GM21737 (cell line): ENCODE results near the gene PRIM2.
"Not testable (repeated sequence)": the region's sequence is repeated elsewhere in the genome, so short reads cannot be mapped to it uniquely, and the experiment has no call there.

Experiments
- ATAC-seq: cut with Tn5 transposase; IDR thresholded peaks from one replicate; pipeline ENCODE4 v1.9.1; 2021; ENCODE audit warnings: mild to moderate bottlenecking, moderate library complexity; ENCODE audit not compliant: unreplicated experiment

The PRIM2 gene

GRCh38 chr6:57496251-57496650, 178.8 kb downstream of the PRIM2 start:
- ATAC-seq: not testable (repeated sequence)

GRCh38 chr6:57500368-57501021, 183.1 kb downstream of the PRIM2 start:
- not testable (repeated sequence) for ATAC-seq

GRCh38 chr6:57502387-57502786, 185.0 kb downstream of the PRIM2 start:
- ATAC-seq: not testable (repeated sequence)

GRCh38 chr6:57505251-57505650, 187.8 kb downstream of the PRIM2 start:
- ATAC-seq: not testable (repeated sequence)

DNA sequence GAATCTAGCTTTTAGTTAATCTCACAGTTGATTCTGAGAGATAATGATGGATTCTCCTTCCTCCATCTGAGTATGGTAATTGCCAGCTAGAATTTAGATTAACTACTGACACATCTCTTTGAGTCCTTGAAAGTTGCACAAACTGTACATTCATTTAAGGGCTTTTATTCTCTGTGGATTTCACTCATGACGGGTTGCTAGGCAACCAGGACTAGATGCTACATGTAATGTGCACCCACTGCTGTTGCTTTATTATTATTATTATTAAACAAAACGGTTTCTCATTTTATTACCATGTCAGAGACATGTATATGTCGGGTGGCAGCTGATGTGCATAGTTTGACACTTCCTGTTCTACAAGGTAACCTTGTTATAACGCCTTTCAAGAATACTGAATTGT, 193.0 kb downstream of the PRIM2 start:
- not testable (repeated sequence) for ATAC-seq

DNA sequence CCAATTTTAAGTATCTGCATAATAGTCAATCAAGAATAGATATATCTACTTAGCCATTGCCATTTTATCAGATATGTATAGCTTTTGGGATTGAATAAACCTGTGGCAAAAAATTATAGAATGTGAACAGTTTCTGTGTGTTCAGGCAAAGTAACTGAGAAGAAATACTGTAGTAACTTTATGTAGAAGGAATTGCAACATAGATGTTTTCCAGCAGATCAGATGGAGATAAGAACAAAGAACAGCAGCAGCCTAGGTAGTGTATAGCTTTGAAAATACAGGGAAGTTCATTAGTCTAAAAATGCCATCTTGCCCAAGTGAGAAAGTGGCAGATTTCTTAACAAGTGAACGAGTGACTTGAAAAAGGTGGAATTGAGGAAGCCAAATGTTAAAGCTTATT, 197.7 kb downstream of the PRIM2 start:
- not testable (repeated sequence) for ATAC-seq

GRCh38 chr6:57515845-57516244, 198.4 kb downstream of the PRIM2 start:
- not testable (repeated sequence) for ATAC-seq

DNA sequence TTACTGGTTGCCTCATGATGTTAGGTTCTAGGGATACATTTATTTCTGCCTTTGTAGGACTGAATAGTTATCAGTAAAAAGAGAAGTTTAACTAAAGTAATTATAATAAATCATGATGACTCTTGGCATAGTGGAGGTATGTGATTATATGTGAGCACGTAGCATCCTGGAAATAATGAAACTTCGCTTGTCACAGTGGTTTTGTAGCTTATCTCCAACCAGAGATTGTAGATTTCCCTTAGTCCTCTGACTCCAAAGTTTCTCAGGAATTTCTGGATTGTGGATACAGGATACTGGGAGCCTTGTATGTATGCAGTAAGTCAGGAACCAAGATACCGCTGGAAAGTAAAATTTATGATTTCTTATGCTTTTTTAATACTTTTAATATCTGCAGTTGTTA, 199.3 kb downstream of the PRIM2 start:
- not testable (repeated sequence) for ATAC-seq

DNA sequence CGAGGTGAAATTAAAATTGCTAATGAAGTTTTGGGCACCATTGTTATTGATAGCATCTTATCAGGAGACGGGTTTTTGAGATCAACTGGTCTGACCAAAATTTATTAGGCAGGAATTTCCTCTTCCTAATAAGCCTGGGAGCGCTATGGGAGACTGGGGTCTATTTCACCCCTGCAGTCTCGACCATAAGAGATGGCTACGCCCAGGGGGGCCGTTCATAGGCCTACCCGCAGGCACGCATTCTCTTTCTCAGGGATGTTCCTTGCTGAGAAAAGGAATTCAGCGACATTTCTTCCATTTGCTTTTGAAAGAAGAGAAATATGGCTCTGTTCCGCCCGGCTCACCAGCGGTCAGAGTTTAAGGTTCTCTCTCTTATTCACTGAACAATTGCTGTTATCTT, 201.8 kb downstream of the PRIM2 start:
- not testable (repeated sequence) for ATAC-seq

GRCh38 chr6:57521085-57521484, 203.7 kb downstream of the PRIM2 start:
- ATAC-seq: not testable (repeated sequence)

DNA sequence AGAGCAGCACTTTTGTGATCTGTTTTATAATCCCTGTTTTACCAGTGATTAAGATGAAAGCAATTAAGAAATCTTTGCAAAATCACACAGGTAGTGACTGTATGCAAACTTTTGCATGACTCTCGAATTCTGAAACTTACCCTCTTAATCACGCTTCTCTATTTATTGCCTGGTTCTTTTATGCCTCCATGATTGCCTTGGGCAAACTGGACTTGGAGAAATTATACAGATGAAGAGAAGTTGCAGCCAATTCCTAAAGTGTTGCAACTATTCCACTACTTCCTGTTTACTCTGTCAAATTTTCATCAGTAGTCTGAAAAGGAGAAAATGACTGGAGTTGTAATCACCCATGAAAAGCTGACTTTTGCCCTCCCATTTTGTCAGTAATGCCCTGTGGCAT, 205.8 kb downstream of the PRIM2 start:
- not testable (repeated sequence) for ATAC-seq

DNA sequence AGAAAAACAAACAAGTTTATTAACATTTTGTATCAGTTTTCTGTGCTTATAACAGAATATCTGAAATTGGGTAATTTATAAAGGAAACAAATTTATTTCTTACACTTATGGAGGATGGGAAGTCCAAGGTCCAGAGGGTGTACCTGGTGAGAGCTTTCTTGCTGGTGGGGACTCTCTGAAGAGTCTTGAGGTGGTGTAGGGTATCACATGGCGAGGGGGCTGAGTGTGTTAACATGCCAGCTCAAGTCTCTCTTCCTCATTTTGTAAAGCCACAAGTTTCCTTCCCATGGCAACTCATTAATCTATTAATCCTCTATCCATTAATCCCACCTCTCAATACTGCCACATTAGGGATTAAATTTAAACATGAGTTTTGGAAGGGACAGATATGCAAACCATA, 212.3 kb downstream of the PRIM2 start:
- ATAC-seq: not testable (repeated sequence)

GRCh38 chr6:57532660-57533059, 215.2 kb downstream of the PRIM2 start:
- not testable (repeated sequence) for ATAC-seq

GRCh38 chr6:57535121-57535520, 217.7 kb downstream of the PRIM2 start:
- ATAC-seq: not testable (repeated sequence)

GRCh38 chr6:57535994-57536393, 218.6 kb downstream of the PRIM2 start:
- ATAC-seq: peak; percentile 78

DNA sequence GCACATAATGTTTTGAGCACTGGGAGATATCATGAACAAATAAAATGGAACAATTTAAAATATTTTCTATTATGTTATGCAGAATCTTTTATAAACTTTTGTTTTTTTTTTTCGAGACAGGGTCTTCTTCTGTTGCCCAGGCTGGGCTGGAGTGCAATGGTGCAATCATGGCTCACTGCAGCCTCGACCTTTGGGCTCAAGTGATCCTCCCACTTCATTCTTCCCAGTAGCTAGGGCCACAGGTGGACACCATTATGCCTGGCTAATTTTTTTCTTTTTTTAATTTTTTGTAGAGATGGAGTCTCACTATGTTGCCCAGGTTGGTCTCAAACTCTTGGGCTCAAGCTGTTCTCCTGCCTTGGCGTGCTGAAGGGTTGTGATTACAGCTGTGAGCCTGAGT, 220.5 kb downstream of the PRIM2 start:
- ATAC-seq: not testable (repeated sequence)

DNA sequence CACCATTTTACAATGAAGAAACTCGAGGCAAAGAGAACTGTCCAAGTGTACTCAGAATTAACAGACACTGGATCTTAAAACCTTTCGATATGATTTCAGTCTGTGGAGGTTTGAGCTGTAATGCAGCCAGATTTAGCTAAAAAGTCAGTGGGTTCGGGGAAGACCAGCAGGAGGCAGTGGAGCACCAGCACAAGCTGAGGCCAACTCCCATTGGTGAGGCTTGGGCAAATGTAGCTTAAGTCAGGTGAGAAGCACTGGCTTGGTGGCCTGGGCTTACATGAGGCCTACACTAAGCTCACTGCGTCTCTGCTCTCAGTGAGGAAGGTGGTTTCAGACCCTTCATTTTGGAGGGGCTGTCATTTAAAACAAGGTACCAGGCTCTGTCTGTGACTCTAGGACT, 234.5 kb downstream of the PRIM2 start:
- ATAC-seq: not testable (repeated sequence)

DNA sequence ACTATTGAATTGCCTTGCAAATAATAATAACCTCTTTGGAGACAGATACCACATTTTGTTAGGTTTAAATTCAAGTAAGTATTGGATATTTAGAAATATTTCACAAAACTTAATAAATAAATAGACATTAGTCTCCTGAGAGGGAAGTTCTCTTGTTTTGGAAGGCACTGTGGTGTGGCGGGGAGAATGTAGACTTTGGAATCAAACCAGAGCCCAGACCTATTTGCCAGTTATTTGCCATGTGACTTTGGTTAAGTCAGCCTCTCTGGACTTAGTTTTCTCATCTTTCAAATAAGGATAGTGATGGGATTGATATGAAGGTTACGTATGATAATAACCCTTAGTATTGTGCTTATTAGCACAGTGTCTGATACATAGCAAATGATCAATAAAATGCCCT, 240.4 kb downstream of the PRIM2 start:
- ATAC-seq: not testable (repeated sequence)

- ATAC-seq: not testable (repeated sequence)
These were observed 241.7 kb downstream of the PRIM2 start for GRCh38 chr6:57559170-57559569.

- ATAC-seq: not testable (repeated sequence)
These were observed 244.8 kb downstream of the PRIM2 start for GRCh38 chr6:57562233-57562632.

DNA sequence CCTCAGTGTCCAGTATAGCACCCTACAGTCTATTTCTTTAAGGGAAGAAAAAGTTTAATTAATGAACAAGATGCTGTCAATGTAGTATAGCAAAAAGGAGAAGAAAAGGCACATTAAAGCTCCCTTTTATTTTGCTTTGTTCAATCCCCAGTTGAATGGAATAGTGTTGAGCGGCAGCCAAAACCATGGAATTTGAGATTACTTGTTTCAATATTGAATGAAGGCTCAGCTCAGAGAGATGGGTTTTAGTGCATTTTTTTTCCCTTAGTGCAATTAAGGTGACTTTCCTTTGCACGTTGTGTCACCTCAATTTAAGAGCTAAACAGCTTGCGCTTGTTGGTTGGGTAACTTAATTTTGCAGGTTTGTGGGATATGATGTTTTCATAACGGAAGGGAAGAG, 254.7 kb downstream of the PRIM2 start:
- not testable (repeated sequence) for ATAC-seq

GRCh38 chr6:57572844-57573243, 255.4 kb downstream of the PRIM2 start:
- not testable (repeated sequence) for ATAC-seq

- not testable (repeated sequence) for ATAC-seq
These were observed 259.6 kb downstream of the PRIM2 start for GRCh38 chr6:57577023-57577422.
